HG03095 (cell line): Measurements from ENCODE around the gene FAM180B.
"Not testable (repeated sequence)": the region's sequence is repeated elsewhere in the genome, so short reads cannot be mapped to it uniquely, and the experiment has no call there.

ENCODE experiments used
- ATAC-seq: cut with Tn5 transposase; IDR thresholded peaks from one replicate; pipeline ENCODE4 v1.9.1; 2021; ENCODE audit warnings: moderate library complexity; ENCODE audit not compliant: unreplicated experiment

FAM180B gene

GRCh38 chr11:47586098-47586855 is at the start of gene FAM180B:
Gene FAM180B, plus strand, starts transcription at chr11:47586678. Its CDS starts 91 bp downstream, at chr11:47586769.
- ATAC-seq: no peak

- no peak for ATAC-seq
These were observed 49.6 kb upstream of the FAM180B start for GRCh38 chr11:47536915-47537314.

- no peak for ATAC-seq
These were observed 47.5 kb upstream of the FAM180B start for GRCh38 chr11:47538741-47539565.

DNA sequence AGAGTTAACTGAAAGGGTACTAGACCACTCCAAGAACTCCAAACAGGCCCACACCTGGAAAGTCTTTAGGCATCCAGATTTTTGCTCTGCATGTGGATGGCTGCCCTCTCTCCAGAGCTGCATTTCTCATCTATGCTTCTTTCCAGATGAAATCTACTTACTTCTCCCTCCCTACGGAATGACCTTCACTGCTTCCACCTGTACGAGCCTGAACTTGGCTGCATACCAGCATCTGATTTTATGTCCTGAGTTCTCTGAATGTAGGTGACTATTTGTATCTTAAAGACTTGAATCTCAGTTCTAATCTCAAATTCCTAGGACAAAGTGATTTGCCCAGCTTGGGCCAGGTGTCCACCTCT is 46.8 kb upstream of the FAM180B start:
- no peak for ATAC-seq

DNA sequence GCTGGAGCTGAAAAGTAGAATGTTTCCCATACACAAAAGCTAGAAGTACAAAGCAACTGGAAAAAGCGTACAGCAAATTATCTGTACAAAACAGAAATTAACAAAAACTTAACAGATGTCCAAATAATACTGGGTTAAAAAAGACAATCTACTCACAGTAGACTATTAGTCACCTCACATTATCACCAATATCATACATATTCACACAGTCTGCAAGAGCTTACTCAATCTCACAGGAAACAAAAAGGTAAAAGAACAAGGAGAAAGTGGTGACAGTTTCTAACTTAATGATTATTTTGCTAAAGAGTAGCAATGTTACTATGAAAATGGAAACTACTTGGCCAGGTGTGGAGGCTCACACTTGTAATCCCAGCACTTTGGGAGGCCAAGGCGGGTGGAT is 45.4 kb upstream of the FAM180B start:
- ATAC-seq: no peak

- ATAC-seq: no peak
These were observed 41.2 kb upstream of the FAM180B start for GRCh38 chr11:47545298-47545697.

DNA sequence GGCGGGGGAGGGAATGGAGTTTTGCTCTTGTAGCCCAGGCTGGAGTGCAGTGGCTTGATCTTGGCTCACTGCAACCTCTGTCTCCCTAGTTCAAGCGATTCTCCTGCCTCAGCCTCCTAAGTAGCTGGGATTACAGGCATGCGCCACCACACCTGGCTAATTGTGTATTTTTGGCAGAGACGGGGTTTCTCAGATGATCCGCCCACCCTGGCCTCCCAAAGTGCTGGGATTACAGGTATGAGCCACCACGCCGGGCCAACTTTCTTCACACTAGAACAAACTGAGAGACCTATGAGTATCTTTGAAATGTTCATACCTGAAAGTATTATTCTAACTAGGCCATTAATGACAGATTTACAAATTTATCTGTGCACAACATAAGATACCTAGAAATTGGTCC is 40.2 kb upstream of the FAM180B start:
- not testable (repeated sequence) for ATAC-seq

DNA sequence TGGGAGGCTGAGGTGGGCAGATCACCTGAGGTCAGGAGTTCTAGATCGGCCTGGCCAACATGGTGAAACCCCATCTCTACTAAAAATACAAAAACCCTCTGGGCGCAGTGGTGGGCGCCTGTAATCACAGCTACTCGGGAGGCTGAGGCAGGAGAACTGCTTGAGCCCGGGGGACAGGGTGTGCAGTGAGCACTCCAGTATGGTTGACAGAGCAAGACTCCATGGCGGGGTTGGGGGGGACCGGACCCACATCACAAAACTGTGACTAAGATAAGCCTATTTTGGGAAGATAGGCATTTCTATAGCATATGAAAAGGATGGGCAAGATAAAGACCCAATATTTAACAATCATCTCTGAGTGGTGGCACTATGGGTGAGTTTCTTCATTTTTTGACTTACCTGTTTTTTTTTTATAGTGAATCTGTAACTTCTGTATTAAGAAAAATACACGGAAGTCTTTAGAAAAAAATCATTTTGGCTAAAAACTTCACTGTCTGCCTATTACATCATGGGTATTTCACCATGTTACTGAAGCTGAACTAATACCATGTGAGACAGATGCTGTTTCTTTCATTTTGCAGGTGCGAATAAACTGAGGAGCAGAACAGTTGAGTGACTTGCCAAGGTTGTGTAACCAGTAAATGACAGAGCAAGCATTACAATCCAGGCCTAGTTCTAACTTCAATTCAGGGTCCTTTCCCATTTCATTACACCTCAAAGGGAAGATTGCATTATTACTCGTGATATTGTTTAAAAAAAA is 36.0 kb upstream of the FAM180B start:
- ATAC-seq: no peak

GRCh38 chr11:47551086-47551485 is 35.4 kb upstream of the FAM180B start:
- no peak for ATAC-seq

DNA sequence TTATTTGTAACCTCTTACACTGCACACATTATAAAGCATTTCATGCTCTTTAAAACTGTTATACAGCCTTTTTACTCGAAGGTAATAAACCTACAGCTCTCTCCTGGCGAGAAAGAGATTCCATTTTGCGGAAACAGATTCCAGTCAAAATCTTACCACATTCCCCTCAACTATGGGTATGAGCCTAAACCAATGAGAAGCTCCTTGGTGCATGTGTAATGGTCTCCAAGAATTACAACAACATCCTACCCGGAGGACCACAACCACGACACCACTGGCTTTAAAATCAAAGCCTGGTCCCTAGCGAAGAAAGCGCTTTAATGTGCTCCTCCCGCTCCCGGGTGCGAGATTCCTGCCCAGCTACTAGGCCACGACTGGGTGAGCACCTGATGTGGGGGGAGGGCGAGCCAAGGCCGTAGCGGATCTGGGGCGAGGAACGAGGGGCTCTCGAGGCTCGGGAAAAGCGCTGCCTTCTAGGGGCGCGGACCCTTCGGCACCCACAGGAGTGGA is 34.4 kb upstream of the FAM180B start:
- ATAC-seq: peak; percentile 2

DNA sequence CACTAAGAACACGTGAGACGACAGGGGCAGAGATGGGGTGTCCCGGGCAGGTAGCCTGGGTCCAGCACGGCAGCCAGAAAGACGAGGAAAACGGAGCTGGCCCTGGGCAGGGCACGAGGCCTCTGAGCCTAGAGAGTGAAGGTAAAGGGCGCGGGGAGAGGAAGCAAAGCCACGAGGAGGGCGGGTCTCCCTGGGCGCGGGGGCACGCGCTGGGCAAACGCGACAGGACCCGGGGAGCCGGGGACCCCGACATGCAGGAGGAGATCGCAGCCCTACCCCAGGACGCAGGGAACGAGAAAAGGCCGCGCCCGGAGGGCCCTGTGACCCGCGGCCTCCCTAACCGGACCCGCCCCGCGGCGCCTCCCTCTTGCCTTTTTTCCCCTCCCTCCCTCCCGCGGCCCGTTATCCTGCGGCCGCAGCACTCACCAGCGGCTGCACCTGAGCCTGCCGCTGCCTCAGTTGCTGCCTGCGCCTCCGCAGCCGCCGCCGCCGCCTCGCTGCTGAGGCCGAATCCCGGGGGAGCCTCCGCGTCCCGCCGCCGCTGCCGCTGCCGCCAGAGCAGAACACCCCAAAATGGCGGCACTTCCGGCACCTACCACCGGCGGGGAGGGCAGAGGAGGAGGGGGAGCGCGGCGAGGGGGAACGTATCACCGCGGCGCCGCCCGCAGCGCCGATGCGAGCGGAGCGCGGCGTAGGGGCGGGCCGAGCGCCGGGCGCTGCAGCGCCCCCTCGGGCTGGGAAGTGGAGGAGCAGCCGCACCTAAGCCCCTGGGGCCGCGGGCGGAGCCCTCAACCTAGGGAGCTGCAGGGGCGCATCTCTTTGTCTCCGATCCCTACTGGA is 33.7 kb upstream of the FAM180B start, which contains the start of gene CELF1:
Gene CELF1, minus strand, starts transcription at position 567 of the 840 bp plus-strand sequence. CDS start 53,609 bp downstream, outside the sequence.
- peak; percentile 91 for ATAC-seq

DNA sequence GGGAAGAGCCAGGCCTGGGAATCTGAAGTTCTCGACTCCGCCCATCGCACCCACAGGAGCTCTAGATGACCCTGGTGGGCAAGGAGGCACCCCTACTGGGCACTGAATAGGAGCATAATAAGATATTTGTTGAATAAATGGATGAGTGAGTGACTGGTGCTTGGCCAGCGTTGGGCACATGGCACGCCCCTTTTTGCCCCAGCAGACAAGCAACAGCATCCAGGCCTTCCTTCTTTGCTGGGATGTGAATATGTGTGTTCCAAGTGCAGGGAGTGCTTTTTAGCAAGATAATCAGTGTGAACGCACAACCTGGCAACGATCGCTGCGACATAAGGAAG is 33.1 kb upstream of the FAM180B start:
- ATAC-seq: peak; percentile 16

- ATAC-seq: not testable (repeated sequence)
These were observed 29.5 kb upstream of the FAM180B start for GRCh38 chr11:47557004-47557403.

DNA sequence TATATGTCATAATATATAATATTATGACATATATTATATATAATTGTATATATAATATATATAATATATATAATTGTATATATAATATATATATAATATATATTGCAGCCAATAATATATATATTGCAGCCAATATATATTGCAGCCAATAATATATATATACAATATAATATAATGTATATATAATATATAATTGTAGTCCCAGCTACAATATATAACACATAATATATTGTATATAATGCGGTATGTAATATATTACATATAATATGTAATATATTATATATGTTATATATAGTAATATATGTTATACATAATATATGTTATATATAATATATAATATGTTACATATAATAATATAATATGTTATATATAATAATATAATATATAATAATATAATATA is 27.8 kb upstream of the FAM180B start:
- ATAC-seq: no peak

DNA sequence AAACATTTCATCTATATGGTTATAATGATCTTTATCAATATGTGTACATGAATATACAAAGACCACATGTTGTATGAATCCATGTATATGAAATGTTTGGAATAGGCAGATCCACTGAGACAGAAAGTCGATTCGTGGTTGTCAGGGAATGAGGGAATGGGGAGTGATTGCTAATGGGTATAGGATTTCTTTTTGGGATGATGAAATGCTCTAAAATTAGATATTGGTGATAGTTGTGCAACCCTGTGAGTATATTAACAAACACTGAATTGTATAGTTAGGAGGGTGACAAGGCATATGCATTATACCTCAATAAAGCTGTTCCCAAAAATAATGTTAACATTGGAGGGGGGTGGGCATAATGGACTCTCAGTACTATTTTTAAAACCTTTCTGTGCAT is 26.1 kb upstream of the FAM180B start:
- no peak for ATAC-seq

DNA sequence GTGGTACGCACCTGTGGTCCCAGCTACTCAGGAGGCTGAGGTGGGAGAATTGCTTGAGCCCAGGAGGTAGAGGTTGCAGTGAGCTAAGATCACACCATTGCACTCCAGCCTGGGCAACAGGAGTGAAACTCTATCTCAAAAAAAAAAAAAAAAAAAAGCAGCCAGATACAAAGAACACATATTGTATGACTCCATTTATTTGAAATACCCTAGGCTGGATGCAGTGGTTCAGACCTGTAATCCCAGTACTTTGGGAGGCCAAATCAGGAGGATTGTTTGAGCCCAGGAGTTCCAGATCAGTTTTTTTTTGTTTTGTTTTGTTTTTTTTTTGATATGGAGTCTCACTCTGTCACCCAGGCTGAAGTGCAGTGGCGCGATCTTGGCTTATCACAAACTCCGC is 24.1 kb upstream of the FAM180B start:
- ATAC-seq: not testable (repeated sequence)

GRCh38 chr11:47564366-47564765 is 22.1 kb upstream of the FAM180B start:
- ATAC-seq: not testable (repeated sequence)

DNA sequence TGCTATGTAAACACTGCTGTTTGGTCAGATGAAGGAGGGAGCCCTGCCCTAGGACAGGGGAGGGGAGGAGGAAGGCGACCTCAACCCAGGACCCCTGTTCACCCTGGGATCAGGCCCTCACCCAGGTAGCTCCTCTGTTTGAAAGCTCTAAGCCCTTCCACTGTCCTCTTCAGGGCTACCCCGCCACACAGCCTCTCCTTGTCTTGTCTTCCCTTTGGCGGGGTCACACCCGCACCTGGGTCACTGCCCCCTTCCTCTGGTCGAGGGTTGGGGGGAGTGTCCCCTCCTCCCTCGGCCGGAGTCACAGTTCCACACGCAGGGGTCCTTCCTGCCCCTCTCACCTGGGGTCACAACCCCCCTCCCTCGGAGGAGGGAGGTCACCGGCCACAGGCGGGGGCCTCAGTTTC is 21.5 kb upstream of the FAM180B start:
- no peak for ATAC-seq

- peak; percentile 88 for ATAC-seq
These were observed 20.9 kb upstream of the FAM180B start, which contains the start of gene PTPMT1 for GRCh38 chr11:47565340-47566148. Gene PTPMT1, plus strand, starts transcription at chr11:47565599. Its CDS starts 24 bp downstream, at chr11:47565623.
